ENCODE measurements around the gene SLC23A3.

Gene SLC23A3

GRCh38 chr2:219155054-219155644 is 14.7 kb downstream of the SLC23A3 start:
- DNase-seq (ENCODE audit: low read depth in 2 of 3, low spot score in 2 of 3): peak in 1 of 3 experiments; percentile 16

- DNase-seq (ENCODE audit: low read depth in 2 of 3, low spot score in 2 of 3): no peak
Observed at GRCh38 chr2:219149667-219150066, 20.2 kb downstream of the SLC23A3 start.

- no peak for DNase-seq (ENCODE audit: low read depth in 2 of 3, low spot score in 2 of 3)
Observed at GRCh38 chr2:219142329-219142728, 27.5 kb downstream of the SLC23A3 start.

- DNase-seq (ENCODE audit: low read depth in 2 of 3, low spot score in 2 of 3): no peak
Observed at GRCh38 chr2:219140722-219141121, 29.1 kb downstream of the SLC23A3 start.

- no peak for DNase-seq (ENCODE audit: low read depth in 2 of 3, low spot score in 2 of 3)
Observed at GRCh38 chr2:219133976-219134375, 35.9 kb downstream of the SLC23A3 start.

GRCh38 chr2:219131744-219132143 is 38.1 kb downstream of the SLC23A3 start:
- DNase-seq (ENCODE audit: low read depth in 2 of 3, low spot score in 2 of 3): no peak

- DNase-seq (ENCODE audit: low read depth in 2 of 3, low spot score in 2 of 3): no peak
Observed at GRCh38 chr2:219131327-219131726, 38.5 kb downstream of the SLC23A3 start.

- no peak for DNase-seq (ENCODE audit: low read depth in 2 of 3, low spot score in 2 of 3)
Observed at GRCh38 chr2:219129589-219129988, 40.2 kb downstream of the SLC23A3 start.

GRCh38 chr2:219128396-219128795 is 41.4 kb downstream of the SLC23A3 start:
- no peak for DNase-seq (ENCODE audit: low read depth in 2 of 3, low spot score in 2 of 3)

GRCh38 chr2:219127037-219127635 is 42.7 kb downstream of the SLC23A3 start:
- no peak for DNase-seq (ENCODE audit: low read depth in 2 of 3, low spot score in 2 of 3)

- no peak for DNase-seq (ENCODE audit: low read depth in 2 of 3, low spot score in 2 of 3)
Observed at GRCh38 chr2:219126555-219126954, 43.3 kb downstream of the SLC23A3 start.

GRCh38 chr2:219125886-219126270 is 44.0 kb downstream of the SLC23A3 start:
- DNase-seq (ENCODE audit: low read depth in 2 of 3, low spot score in 2 of 3): no peak

GRCh38 chr2:219125225-219125885 is 44.5 kb downstream of the SLC23A3 start:
- no peak for DNase-seq (ENCODE audit: low read depth in 2 of 3, low spot score in 2 of 3)

GRCh38 chr2:219124381-219125110 is 45.3 kb downstream of the SLC23A3 start:
- DNase-seq (ENCODE audit: low read depth in 2 of 3, low spot score in 2 of 3): no peak

GRCh38 chr2:219123356-219124135 is 46.3 kb downstream of the SLC23A3 start:
- DNase-seq (ENCODE audit: low read depth in 2 of 3, low spot score in 2 of 3): no peak

GRCh38 chr2:219122202-219122980 is 47.4 kb downstream of the SLC23A3 start:
- DNase-seq (ENCODE audit: low read depth in 2 of 3, low spot score in 2 of 3): no peak

GRCh38 chr2:219120082-219120481 is 49.7 kb downstream of the SLC23A3 start:
- DNase-seq (ENCODE audit: low read depth in 2 of 3, low spot score in 2 of 3): no peak

- DNase-seq (ENCODE audit: low read depth in 2 of 3, low spot score in 2 of 3): peak in 2 of 3 experiments; percentile 37 to 38
Observed at GRCh38 chr2:219119422-219120043, 50.3 kb downstream of the SLC23A3 start.

GRCh38 chr2:219118504-219118903 is 51.3 kb downstream of the SLC23A3 start:
- DNase-seq (ENCODE audit: low read depth in 2 of 3, low spot score in 2 of 3): no peak
